Right hindlimb (tissue), 1 donor: Measurements from ENCODE around the gene IPO11.
"Not testable (repeated sequence)": the region's sequence is repeated elsewhere in the genome, so short reads cannot be mapped to it uniquely, and the experiment has no call there.

Experiments
- DNase-seq: peaks from one replicate; pipeline ENCODE4 v3.0.0-alpha.2; 2018

IPO11 gene

DNA sequence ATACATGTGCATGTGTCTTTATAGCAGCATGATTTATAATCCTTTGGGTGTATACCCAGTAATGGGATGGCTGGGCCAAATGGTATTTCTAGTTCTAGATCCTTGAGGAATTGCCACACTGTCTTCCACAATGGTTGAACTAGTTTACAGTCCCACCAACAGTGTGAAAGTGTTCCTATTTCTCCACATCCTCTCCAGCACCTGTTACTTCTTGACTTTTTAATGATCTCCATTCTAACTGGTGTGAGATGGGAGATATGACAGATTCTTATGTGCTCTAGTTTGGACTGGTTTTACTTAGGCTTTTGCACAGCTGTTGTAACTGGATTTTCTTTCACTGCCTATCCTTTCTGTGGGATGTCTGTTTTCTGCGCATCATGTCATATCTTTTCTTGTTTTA is 108.2 kb downstream of the IPO11 start:
- DNase-seq = not testable (repeated sequence)

GRCh38 chr5:62521319-62521718 is 108.8 kb downstream of the IPO11 start:
- no peak for DNase-seq

GRCh38 chr5:62522811-62523210 is 110.2 kb downstream of the IPO11 start:
- no peak for DNase-seq

GRCh38 chr5:62533597-62533996 is 121.0 kb downstream of the IPO11 start:
- no peak for DNase-seq

DNA sequence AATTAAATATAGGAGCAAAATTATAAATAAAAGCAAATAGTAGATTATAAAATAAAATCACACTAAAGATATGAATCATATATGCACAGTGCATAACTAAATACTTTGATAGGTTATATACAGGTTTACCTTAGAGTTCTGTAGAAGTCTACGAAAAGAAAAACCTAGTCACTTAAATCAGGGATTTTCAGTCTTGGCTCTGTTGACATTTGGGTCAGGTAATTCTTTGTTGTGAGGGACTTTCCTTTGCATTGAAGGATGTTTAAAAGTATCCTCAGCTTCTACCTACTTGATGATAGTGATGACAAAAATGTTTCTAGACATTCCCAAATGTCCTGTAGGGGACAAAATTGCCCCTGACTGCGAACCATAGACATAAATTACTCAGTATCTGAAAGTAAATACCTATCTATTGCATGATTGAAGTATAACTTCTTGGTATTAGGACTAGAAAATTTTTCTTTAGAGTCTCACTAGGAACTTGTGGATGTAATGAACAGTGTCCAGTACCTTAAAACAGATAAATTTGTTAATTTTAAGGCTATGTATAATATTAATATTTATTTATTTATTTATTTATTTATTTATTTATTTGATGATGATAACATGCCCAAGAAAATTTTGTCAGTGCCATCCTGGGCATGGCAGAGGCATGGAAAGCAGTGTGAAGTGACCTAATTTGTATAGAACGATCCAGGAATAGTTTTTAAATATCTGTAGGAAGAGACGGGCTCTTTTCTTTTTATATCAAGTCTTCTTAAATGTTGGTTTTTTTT is 122.1 kb downstream of the IPO11 start:
- DNase-seq = no peak

DNA sequence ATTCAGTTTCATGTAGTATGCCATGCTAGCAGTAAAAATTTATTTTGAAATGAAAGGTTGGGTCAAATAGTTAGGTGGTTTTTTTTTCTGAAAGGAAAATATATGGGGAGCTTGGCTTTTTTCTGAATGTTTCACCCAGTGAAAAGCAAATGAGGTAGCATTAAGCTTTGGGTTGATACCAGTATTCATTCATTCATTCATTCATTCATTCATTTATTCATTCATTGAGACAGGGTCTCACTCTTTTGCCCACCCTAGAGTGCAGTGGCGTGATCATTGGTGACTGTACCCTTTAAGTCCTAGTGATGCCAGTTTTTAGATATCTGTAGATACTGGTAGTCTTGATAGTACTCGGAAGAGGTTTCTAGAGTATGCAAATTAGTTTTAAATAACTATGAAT is 123.7 kb downstream of the IPO11 start:
- no peak for DNase-seq

DNA sequence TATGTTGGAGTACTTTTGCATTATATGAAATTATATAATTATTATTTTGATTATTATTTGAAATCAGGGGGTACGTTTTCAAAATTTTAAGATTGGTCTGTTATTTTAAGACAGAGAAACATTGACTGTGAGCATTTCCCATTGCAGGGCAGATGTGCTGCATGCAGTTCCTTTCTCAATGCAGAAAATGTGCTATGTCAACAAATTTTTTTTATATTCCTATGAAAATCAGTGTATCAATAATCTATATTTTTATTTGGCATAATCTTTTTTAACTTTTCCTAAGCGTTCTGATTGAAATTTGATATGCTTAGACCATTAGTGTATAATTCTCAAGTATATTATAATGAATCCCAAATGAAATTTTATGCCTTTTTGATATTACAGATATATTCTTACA is 124.2 kb downstream of the IPO11 start:
- no peak for DNase-seq

- no peak for DNase-seq
Observed at GRCh38 chr5:62538017-62538942, 125.7 kb downstream of the IPO11 start.

DNA sequence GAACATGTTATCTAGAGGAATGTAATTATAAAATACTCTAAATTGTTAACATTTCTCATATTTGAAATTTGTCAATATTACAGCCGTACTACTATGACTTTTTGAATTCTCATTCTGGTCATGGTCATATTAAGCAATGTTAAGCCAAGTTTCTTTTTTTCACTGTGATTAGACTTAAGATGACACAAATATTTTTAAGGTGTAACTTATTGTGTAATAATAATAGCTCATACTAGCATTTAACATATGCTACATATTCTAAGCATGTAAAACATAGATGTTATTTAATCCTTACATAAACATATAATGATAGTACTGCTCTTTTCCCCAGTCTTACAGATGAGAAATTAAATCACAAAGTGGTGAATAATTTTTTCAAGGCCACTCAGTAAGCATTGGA is 130.2 kb downstream of the IPO11 start:
- no peak for DNase-seq

DNA sequence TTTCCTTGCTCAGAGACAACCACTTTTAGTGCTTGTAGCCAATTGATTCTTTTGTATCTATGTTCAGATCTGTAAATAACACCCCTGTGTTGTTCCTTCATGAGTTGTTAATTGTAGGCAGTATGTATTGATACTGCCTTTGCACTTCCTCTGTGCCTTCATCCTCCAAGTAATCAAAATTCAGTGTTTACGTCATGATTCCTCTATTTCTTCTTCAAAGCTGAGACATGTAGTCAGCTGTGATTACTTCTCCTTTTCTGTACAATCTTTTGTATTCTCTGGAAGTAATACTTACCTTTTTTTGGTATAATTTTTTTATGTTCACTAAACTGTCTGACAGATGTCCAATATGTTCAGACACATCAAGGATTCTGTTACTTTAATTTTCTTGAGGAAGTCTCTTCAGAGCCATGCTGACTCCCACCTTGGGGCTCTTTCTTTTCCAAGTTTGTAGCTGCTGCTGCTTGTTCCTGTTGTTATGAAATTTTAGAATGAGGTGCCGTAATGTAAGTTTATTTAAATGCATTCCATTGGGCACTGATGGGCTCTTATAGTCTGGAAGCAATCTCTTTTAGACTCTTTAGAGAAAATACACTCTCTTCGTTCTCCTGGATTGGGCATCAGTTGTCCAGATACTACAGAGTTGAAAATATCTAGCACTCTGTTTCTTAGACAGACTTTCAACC is 135.5 kb downstream of the IPO11 start:
- no peak for DNase-seq

DNA sequence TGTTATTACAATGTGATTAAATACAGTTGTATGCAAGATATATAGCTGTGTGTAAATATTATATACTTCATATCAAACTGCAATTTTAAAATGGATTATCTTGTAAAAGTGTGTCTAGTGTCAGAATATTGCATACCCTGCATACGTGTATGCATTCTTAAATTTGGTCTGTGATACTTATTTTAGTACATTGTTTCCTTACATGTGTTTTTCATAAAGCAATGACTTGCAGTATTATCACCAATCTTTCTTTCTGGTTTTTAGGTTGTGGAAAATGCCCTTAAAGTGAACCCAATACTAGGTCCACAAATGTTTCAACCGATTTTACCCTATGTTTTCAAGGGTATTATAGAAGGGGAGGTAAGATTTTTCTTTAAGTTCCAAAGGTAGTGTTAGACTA is 137.5 kb downstream of the IPO11 start:
- DNase-seq = no peak

DNA sequence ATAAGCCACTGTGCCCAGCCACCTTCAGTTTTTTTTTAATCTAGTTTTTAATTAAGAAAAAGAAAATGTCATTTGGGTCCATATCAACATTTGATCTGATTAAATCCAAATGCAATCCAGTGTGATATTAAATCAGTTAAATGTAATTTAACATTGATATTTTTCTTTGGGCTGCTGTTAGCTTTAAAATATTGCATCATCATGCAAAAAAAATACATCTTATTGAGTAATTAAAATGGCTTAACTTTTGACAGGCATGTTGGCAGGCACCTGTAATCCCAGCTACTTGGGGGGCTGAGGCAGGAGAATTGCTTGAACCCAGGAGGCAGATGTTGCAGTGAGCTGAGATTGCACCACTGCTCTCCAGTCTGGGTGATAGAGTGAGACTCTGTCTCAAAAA is 143.4 kb downstream of the IPO11 start:
- DNase-seq = no peak

- no peak for DNase-seq
Observed at GRCh38 chr5:62558941-62559340, 146.4 kb downstream of the IPO11 start.

GRCh38 chr5:62560786-62561185 is 148.2 kb downstream of the IPO11 start:
- DNase-seq = no peak

- DNase-seq = no peak
Observed at GRCh38 chr5:62561896-62562295, 149.3 kb downstream of the IPO11 start.

- DNase-seq = no peak
Observed at GRCh38 chr5:62562867-62563266, 150.3 kb downstream of the IPO11 start.

DNA sequence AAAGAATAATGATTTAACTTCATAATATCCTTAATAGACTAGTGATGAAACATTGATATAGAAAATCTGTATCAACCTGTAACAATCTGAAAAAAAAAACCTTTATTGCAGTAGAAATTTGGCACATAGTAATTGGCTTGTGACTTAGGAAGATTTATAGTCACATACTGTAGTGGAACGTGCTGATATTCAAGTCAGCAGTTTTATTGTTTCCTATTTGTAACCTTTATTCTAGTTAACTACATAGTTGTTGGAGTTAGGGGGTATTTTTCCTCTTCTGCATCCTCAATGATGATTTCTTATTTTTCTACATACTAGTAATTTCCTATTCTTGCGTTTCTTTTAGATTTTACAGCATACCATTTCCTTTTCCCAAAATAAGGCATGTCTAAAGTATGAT is 151.5 kb downstream of the IPO11 start:
- DNase-seq = no peak

DNA sequence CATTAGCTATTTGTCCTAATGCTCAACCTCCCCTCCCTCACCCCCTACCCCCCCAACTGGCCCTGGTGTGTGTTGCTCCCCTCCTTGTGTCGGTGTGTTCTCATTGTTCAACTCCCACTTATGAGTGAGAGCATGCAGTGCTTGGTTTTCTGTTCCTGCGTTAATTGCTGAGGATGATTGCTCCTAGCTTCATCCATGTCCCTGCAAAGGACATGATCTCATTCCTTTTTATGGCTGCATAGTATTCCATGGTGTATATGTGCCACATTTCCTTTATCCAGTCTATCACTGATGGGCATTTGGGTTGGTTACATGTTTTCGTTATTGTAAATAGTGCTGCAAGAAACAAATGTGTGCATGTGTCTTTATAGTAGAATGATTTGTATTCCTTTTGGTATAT is 153.2 kb downstream of the IPO11 start:
- not testable (repeated sequence) for DNase-seq

DNA sequence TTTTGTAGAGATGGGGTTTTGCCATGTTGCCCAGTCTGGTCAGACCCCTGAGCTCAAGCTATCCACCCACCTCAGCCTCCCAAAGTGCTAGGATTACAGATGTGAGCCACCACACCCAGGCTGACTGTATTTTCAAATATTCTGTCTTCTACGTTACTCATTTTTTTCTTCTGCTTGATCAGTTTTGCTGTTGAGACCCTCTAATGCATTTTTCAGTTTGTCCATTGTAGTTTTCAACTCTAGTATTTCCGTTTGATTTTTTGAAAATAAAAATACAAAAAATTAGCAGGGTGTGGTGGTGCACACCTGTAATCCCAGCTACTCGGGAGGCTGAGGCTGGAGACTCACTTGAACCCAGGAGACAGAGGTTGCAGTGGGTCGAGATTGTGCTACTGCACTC is 155.6 kb downstream of the IPO11 start:
- DNase-seq = no peak

GRCh38 chr5:62568800-62569432 is 156.4 kb downstream of the IPO11 start:
- no peak for DNase-seq

GRCh38 chr5:62569470-62569869 is 156.9 kb downstream of the IPO11 start:
- DNase-seq = no peak

- DNase-seq = no peak
Observed at GRCh38 chr5:62572918-62573514, 160.5 kb downstream of the IPO11 start.

GRCh38 chr5:62574599-62574998 is 162.0 kb downstream of the IPO11 start:
- DNase-seq = no peak
